HG03097 (cell line): Measurements from ENCODE around the gene MFNG.

Experiments
- ATAC-seq: cut with Tn5 transposase; IDR thresholded peaks from one replicate; pipeline ENCODE4 v1.9.1; 2021; ENCODE audit not compliant: unreplicated experiment, low FRiP score

Gene MFNG

GRCh38 chr22:37427711-37428635 is 58.2 kb downstream of the MFNG start:
- ATAC-seq: no peak

- ATAC-seq: no peak
Observed at GRCh38 chr22:37427135-37427710, 59.0 kb downstream of the MFNG start, which contains the start of gene ELFN2. ELFN2 (minus strand) TSS chr22:37427479; CDS start chr22:37375534, 51,945 bp downstream.

- ATAC-seq: no peak
Observed at GRCh38 chr22:37426706-37427134, 59.5 kb downstream of the MFNG start.

DNA sequence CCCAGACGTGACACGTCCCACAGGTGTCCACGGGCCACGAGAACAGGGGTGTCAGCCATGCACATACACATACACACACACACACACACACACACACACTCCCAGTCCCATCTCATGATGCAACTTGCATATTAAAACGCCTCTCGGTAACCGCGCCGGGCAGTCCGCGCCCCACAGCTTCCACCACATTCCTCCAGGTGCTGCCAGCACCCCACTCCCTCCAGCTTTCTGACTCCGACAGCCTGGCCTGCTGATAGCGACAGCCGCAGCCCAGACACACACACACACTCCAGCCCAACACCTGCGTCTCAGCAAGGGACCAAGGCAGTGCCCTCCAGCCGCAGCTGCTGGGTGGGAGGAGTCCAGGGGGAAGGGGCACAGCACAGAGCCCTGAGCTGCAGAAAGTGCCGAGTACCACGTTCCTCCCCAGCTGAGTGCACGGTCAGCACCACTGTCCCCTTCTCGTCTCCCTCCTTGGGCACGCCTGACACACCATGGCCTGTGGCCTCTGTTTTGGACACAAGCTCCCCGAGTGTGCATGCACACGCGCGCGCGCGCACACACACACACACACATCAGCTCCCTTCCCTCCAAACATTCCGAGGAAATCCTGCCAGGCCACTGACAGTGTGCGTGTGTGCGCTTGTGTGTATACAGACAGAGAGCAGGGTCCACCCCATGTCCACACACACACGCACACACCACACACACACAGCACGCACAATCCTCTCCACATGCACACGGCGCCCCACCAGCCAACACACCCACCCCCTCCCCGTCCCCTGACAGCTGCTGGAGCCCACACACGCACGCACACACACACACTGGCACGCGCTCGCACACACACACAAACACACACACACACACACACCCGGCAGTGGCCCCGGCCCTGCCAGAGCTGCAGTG is 60.1 kb downstream of the MFNG start:
- ATAC-seq: no peak

DNA sequence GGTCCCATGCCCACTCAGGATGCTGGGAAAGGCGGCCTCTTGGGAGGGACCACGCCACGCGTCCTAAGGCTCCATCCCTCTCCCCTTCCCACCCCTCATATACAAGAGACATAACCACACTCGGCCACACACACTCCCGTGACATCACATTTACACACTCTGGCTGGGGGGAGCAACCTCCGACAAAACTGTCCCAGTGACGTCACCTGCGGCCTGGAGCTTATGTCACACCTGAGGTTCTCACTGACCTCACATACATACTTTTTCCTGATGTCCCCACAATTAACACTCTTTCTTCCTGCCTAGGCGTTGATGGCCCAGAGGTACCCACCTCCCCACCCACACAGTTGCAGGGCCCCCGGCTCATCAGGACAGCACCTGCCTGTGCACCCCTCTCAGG is 60.8 kb downstream of the MFNG start:
- no peak for ATAC-seq

GRCh38 chr22:37423283-37423682 is 62.9 kb downstream of the MFNG start:
- ATAC-seq: no peak

GRCh38 chr22:37421468-37421877 is 64.7 kb downstream of the MFNG start:
- no peak for ATAC-seq

- ATAC-seq: no peak
Observed at GRCh38 chr22:37420686-37421467, 65.3 kb downstream of the MFNG start.

- ATAC-seq: no peak
Observed at GRCh38 chr22:37419969-37420685, 66.1 kb downstream of the MFNG start.

DNA sequence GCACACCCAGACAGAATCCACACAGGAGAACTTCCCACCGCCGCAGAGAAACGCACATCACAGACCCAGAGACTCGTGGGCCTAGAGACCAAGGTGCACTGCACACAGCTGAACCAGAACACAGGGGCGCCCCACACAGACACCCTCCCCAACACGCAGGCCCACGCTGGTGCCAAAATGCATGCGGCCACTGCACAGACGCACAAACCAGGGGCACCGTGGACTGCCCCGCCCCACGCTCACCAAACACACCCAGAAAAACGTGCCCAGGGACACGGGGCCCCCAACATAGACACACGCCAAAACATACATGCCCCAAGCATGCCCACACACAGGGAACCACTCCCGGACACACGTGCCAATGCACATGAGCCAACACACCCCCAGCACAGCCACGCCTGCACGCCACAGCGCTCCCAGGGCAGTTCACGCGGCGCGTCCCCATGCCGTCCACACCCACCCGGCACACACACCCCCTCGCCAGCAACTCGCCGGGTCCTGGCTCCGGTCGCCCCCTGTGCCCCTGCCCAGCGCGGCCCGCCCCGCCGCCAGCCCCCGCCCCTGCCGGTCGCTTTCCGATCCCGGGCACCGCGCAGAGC is 66.7 kb downstream of the MFNG start:
- no peak for ATAC-seq
